ENCODE data around the gene DCD. TPM values are rescaled to one million over a fixed set of nuclear protein-coding genes. Genes with fewer than 3 reads are reported as not detected.

Gene DCD
- total and polyA plus RNA-seq, 10 of the 15 experiments (the other 5 are each of a cell fraction or from before 2014, with no cell fraction given): not detected

- TF ChIP-seq PRDM15 (CRISPR knock-in tag; IDR thresholded peaks at IDR 0.05): no peak
Observed at GRCh38 chr12:54608769-54609168, 39.4 kb downstream of the DCD start (continued).

GRCh38 chr12:54608156-54608555 lies 40.0 kb downstream of the DCD start:
- TF ChIP-seq IRF5 (IDR thresholded peaks at IDR 0.05; ENCODE audit: borderline replicate concordance) (no peak), SP1 (IDR thresholded peaks at IDR 0.05; ENCODE audit: low read depth, low read length) (no peak), FOS (IDR thresholded peaks at IDR 0.05; ENCODE audit: borderline replicate concordance, extremely low read depth, insufficient read length) (no peak), FOXM1 (IDR thresholded peaks at IDR 0.05; ENCODE audit: low read depth, low read length) (no peak), CHD1 (IDR thresholded peaks at IDR 0.05; ENCODE audit: low read depth, low read length) (no peak), RBBP5 (conservative IDR thresholded peaks at IDR 0.05) (no peak), IRF3 (IDR thresholded peaks at IDR 0.05) (no peak), CEBPZ (IDR thresholded peaks at IDR 0.05; ENCODE audit: low read depth, low read length) (no peak), PAX5 (IDR thresholded peaks at IDR 0.05; ENCODE audit: borderline replicate concordance, low read depth, low read length) (no peak)
- Histone ChIP-seq H2AFZ (ENCODE audit: control insufficient read depth, low read depth, low read length) (no peak overlapping the region), H3K9me3 (replicated peaks; ENCODE audit: control insufficient read depth, insufficient read depth, low read length) (no peaks in the 10 kb centered on the region), H3K36me3 (ENCODE audit: control insufficient read depth in 2 of 2, insufficient read depth in 2 of 2, low read length in 1 of 2) (no peaks in the 10 kb centered on the region), H3K9ac (ENCODE audit: control insufficient read depth, insufficient read depth, low read length) (no peak overlapping the region), H3K4me2 (ENCODE audit: control insufficient read depth, insufficient read depth) (no peak overlapping the region), H3K27ac (ENCODE audit: control insufficient read depth, insufficient read depth) (no peak overlapping the region), H3K79me2 (ENCODE audit: control insufficient read depth, insufficient read depth, low read length) (no peaks in the 10 kb centered on the region), H3K4me1 (ENCODE audit: control insufficient read depth, insufficient read depth, low read length) (no peaks in the 10 kb centered on the region), H3K27me3 (replicated peaks in 1 of 2; ENCODE audit: control insufficient read depth in 2 of 2, insufficient read depth in 2 of 2, low read length in 1 of 2) (peaks cover 2 to 3% of the 10 kb centered on the region in 2 experiments; a peak in 3 of 4 replicates), H3K4me3 (no peak overlapping the region), H4K20me1 (ENCODE audit: control insufficient read depth, insufficient read depth) (no peaks in the 10 kb centered on the region)
- CTCF ChIA-PET: no interaction called here
- no peak for DNase-seq (ENCODE audit: low read depth, low spot score)
- ATAC-seq: no peak
- BruUV-seq (replicated peaks): no TSS peak
- RAD21 ChIA-PET (ENCODE audit: unreplicated experiment): no interaction called here
- in situ Hi-C loops (cut with MboI) (no loop called here), intact Hi-C loops (cut with micrococcal nuclease; ENCODE audit: unreplicated experiment) (no loop called here)
- POLR2A ChIA-PET: no interaction called here
- SMC1A ChIA-PET (ENCODE audit: uncharacterized antibody, unreplicated experiment): no interaction called here
- no peak for FAIRE-seq
- WGBS (ENCODE audit: insufficient coverage, insufficient replicate concordance, low lambda C conversion rate, missing lambda C conversion rate): under 1% methylated on average over 6 of the region's 6 CpGs
